Transverse colon (tissue), 4 donors: ENCODE data around the gene RFX3.

Experiments
- POLR2A ChIP-seq: fragments of 450-650 bp; IDR thresholded peaks from one replicate; pipeline ENCODE4 v1.6.1; 2016; ENCODE audit warnings: antibody characterized with exemption, mild to moderate bottlenecking, moderate library complexity
- POLR2AphosphoS5 ChIP-seq, 3 donors: sonication (generic); formaldehyde crosslinking; IDR thresholded peaks; one replicate each; pipeline ENCODE4 v1.6.1; 2016; ENCODE audit warnings: antibody characterized with exemption in 3 of 3
- TF ChIP-seq, protein P1 (sequence below), 5 experiments: fragments of 200-600 bp in 3 of 5; fragments of 450-650 bp in 2 of 5; sonication (generic) in 3 of 5; IDR thresholded peaks; 1 replicate in 2 of 5; 2 replicates in 3 of 5; pipeline ENCODE4 v1.5.1; 2016 to 2017; ENCODE audit warnings: antibody characterized with exemption in 5 of 5, inconsistent platforms in 3 of 5, mild to moderate bottlenecking in 2 of 5, moderate library complexity in 1 of 5

DNA sequence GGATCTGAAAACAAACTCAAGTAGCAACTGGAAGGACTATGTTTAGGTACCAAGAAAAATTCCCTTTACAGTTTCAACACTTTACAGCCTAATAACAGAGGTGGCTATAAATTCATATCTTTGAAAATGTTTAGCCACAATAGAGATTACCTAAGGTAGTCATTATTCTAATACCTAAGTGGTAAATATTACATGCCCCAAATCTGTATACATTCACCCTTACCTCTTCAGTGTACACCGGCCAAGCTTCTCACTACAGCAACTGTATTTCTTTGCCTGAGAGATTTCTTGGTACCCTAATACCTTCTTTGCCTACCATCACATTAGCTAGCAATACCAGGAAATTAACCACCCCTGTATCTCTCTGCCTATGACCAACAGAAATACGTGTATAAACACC is 154.0 kb downstream of the RFX3 start:
- TF ChIP-seq, protein P1, sequence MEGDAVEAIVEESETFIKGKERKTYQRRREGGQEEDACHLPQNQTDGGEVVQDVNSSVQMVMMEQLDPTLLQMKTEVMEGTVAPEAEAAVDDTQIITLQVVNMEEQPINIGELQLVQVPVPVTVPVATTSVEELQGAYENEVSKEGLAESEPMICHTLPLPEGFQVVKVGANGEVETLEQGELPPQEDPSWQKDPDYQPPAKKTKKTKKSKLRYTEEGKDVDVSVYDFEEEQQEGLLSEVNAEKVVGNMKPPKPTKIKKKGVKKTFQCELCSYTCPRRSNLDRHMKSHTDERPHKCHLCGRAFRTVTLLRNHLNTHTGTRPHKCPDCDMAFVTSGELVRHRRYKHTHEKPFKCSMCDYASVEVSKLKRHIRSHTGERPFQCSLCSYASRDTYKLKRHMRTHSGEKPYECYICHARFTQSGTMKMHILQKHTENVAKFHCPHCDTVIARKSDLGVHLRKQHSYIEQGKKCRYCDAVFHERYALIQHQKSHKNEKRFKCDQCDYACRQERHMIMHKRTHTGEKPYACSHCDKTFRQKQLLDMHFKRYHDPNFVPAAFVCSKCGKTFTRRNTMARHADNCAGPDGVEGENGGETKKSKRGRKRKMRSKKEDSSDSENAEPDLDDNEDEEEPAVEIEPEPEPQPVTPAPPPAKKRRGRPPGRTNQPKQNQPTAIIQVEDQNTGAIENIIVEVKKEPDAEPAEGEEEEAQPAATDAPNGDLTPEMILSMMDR (IDR thresholded peaks at IDR 0.05), result no peak
- TF ChIP-seq POLR2AphosphoS5 (IDR thresholded peaks at IDR 0.05) (no peak), POLR2A (no peak)
